ENCODE data around the gene ADTRP. TPM values are rescaled to one million over a fixed set of nuclear protein-coding genes. Genes with fewer than 3 reads are reported as not detected.
A peak's percentile ranks its signal among the peaks of the same experiment; 100 is the strongest.

ADTRP gene
- total and polyA plus RNA-seq, 2 donors (not counting 1 experiment from before 2014, with no cell fraction given) = 0.23 to 1.7 TPM

DNA sequence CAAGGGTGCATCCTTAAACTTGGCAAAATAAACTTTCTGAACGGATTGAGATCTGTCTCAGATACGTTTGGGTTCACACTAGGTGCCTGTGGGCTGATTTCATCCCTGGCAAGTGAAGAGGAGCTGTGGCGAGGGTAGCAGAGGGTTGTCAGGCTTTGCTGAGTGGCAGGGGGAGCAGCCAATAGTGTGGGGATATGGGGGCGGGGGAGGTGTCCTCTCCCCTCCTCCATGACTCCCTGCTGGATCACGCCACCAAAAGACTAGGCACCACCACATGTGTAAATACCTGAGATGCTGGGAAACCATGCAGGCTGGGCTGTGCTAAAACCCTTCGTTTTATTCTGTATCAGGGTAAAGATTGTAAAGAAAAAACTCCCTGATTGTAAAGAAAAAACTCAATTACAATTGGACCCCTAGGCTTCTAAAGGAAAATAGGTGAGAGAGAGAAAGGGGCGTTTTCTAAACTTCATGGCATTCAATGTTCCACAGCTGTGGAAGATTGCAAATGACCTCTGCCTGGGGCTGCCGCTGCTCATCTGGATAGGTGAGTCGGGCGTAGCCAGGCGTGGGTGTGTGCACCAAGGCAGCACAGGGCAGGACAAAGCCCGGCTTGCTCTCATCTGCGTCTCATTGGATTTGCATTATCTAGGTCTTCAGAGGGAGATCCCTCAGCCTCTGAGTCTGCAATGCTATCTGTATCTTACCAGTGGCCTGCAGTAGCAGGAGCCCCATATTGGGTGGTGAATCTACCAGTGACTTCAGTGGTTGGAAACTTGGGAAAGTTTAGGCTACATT is 26.9 kb upstream of the ADTRP start:
- Histone ChIP-seq H4K20me1 (ENCODE audit: control insufficient read depth, extremely low read depth, insufficient read depth, low read length) (no peaks in the 10 kb centered on the region), H3K4me1 (ENCODE audit: control insufficient read depth, extremely low read depth, insufficient read depth, low read length) (no peaks in the 10 kb centered on the region), H2AFZ (ENCODE audit: low read length) (no peak overlapping the region), H3K27ac (ENCODE audit: insufficient read depth, low read length) (no peak overlapping the region), H3K4me2 (ENCODE audit: extremely low read depth, insufficient read depth, low read length) (no peak overlapping the region), H3K36me3 (ENCODE audit: control insufficient read depth, insufficient read depth, low read length) (no peaks in the 10 kb centered on the region), H3K4me3 (replicated peaks in 1 of 4; ENCODE audit: control extremely low read depth in 1 of 4, insufficient read depth in 1 of 4, low read depth in 3 of 4, low read length in 4 of 4) (no peak overlapping the region), H3K9me3 (ENCODE audit: control insufficient read depth, insufficient read depth, low read depth, low read length) (no peaks in the 10 kb centered on the region), H3K9ac (ENCODE audit: insufficient read depth, low read length) (no peak overlapping the region), H3K79me2 (ENCODE audit: control insufficient read depth, insufficient read depth, low read length) (no peaks in the 10 kb centered on the region), H3K27me3 (ENCODE audit: control insufficient read depth, insufficient read depth, low read length) (no peaks in the 10 kb centered on the region)
- TF ChIP-seq EZH2 (IDR thresholded peaks at IDR 0.05; ENCODE audit: low read length, missing control alignments) = no peak
- TF ChIP-seq, protein P1, sequence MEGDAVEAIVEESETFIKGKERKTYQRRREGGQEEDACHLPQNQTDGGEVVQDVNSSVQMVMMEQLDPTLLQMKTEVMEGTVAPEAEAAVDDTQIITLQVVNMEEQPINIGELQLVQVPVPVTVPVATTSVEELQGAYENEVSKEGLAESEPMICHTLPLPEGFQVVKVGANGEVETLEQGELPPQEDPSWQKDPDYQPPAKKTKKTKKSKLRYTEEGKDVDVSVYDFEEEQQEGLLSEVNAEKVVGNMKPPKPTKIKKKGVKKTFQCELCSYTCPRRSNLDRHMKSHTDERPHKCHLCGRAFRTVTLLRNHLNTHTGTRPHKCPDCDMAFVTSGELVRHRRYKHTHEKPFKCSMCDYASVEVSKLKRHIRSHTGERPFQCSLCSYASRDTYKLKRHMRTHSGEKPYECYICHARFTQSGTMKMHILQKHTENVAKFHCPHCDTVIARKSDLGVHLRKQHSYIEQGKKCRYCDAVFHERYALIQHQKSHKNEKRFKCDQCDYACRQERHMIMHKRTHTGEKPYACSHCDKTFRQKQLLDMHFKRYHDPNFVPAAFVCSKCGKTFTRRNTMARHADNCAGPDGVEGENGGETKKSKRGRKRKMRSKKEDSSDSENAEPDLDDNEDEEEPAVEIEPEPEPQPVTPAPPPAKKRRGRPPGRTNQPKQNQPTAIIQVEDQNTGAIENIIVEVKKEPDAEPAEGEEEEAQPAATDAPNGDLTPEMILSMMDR (conservative IDR thresholded peaks at IDR 0.05 in 1 of 2, IDR thresholded peaks at IDR 0.05 in 1 of 2; ENCODE audit: low read depth in 1 of 2, low read length in 2 of 2) = no peak
- no peak for DNase-seq (ENCODE audit: low read depth in 2 of 2)

DNA sequence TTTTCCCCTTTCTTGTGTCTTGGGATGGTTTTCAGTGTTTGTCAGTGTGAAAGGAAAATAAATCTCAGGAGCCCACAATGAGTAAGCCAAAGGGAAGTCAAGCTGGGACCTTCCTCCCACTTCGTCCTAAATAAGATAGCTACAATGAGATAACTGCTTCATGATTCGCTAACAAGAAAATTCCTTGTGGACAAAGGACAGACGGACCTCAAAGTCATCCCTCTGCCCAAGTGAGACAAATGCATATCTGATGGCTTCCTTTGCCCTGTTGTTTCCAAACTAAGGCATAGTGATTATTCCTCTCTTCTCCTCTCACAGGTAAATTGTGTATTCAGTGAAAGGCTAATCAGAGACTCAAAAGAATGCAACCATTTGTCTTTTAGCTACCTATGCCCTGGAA is 26.1 kb upstream of the ADTRP start:
- Histone ChIP-seq H3K4me3 (replicated peaks in 1 of 4; ENCODE audit: control extremely low read depth in 1 of 4, insufficient read depth in 1 of 4, low read depth in 3 of 4, low read length in 4 of 4) (no peak overlapping the region), H3K79me2 (ENCODE audit: control insufficient read depth, insufficient read depth, low read length) (no peaks in the 10 kb centered on the region), H3K9ac (ENCODE audit: insufficient read depth, low read length) (no peak overlapping the region), H4K20me1 (ENCODE audit: control insufficient read depth, extremely low read depth, insufficient read depth, low read length) (no peaks in the 10 kb centered on the region), H3K36me3 (ENCODE audit: control insufficient read depth, insufficient read depth, low read length) (no peaks in the 10 kb centered on the region), H3K27me3 (ENCODE audit: control insufficient read depth, insufficient read depth, low read length) (no peaks in the 10 kb centered on the region), H3K9me3 (ENCODE audit: control insufficient read depth, insufficient read depth, low read depth, low read length) (no peaks in the 10 kb centered on the region), H2AFZ (ENCODE audit: low read length) (no peak overlapping the region), H3K4me2 (ENCODE audit: extremely low read depth, insufficient read depth, low read length) (no peak overlapping the region), H3K4me1 (ENCODE audit: control insufficient read depth, extremely low read depth, insufficient read depth, low read length) (no peaks in the 10 kb centered on the region), H3K27ac (ENCODE audit: insufficient read depth, low read length) (no peak overlapping the region)
- TF ChIP-seq EZH2 (IDR thresholded peaks at IDR 0.05; ENCODE audit: low read length, missing control alignments) = no peak
- TF ChIP-seq, protein P1 (conservative IDR thresholded peaks at IDR 0.05 in 1 of 2, IDR thresholded peaks at IDR 0.05 in 1 of 2; ENCODE audit: low read depth in 1 of 2, low read length in 2 of 2) = no peak
- peak in 1 of 2 donors; percentile 43 for DNase-seq (ENCODE audit: low read depth in 2 of 2)

DNA sequence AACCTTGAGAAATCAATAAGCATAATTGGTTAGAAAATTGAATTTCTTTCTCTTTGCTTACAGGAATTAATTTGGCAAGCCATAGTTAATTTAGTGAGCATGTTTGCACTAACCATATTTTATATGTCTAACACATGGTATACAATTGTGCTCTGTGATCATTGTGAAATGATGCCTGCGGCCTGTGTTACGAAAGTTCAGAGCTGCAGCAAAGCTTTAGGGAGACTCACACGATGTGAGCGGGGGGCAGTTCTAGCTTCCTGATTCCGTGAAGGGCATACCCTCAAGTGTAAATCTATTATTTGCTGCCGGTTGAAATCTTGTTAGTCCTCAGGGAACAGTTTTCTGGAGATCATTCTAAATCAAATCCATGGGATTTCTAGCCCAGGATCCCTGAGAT is 25.5 kb upstream of the ADTRP start:
- peak in 1 of 2 donors; percentile 39 for DNase-seq (ENCODE audit: low read depth in 2 of 2)
- no peaks in the 10 kb centered on the region for H3K4me1 ChIP-seq (ENCODE audit: control insufficient read depth, extremely low read depth, insufficient read depth, low read length)
- no peak for TF ChIP-seq EZH2 (IDR thresholded peaks at IDR 0.05; ENCODE audit: low read length, missing control alignments)
- TF ChIP-seq, protein P1 (conservative IDR thresholded peaks at IDR 0.05 in 1 of 2, IDR thresholded peaks at IDR 0.05 in 1 of 2; ENCODE audit: low read depth in 1 of 2, low read length in 2 of 2) = no peak
- no peaks in the 10 kb centered on the region for H3K36me3 ChIP-seq (ENCODE audit: control insufficient read depth, insufficient read depth, low read length)
- no peak overlapping the region for H3K4me3 ChIP-seq (replicated peaks in 1 of 4; ENCODE audit: control extremely low read depth in 1 of 4, insufficient read depth in 1 of 4, low read depth in 3 of 4, low read length in 4 of 4)
- no peaks in the 10 kb centered on the region for H3K27me3 ChIP-seq (ENCODE audit: control insufficient read depth, insufficient read depth, low read length)
- H4K20me1 ChIP-seq (ENCODE audit: control insufficient read depth, extremely low read depth, insufficient read depth, low read length) = no peaks in the 10 kb centered on the region
- H3K4me2 ChIP-seq (ENCODE audit: extremely low read depth, insufficient read depth, low read length) = no peak overlapping the region
- H3K9ac ChIP-seq (ENCODE audit: insufficient read depth, low read length) = no peak overlapping the region
- H3K79me2 ChIP-seq (ENCODE audit: control insufficient read depth, insufficient read depth, low read length) = no peaks in the 10 kb centered on the region
- no peak overlapping the region for H2AFZ ChIP-seq (ENCODE audit: low read length)
- H3K27ac ChIP-seq (ENCODE audit: insufficient read depth, low read length) = no peak overlapping the region
- H3K9me3 ChIP-seq (ENCODE audit: control insufficient read depth, insufficient read depth, low read depth, low read length) = no peaks in the 10 kb centered on the region
